Measurements from ENCODE around the gene ZNF341. TPM values are rescaled to one million over a fixed set of nuclear protein-coding genes. Genes with fewer than 3 reads are reported as not detected.

ZNF341 gene
- polyA plus RNA-seq, 1 experiment = 2.9 TPM

- H3K27me3 ChIP-seq (ENCODE audit: control insufficient read depth, insufficient read depth, low read length) = no peaks in the 10 kb centered on the region
- H3K36me3 ChIP-seq (ENCODE audit: control insufficient read depth, insufficient read depth, low read length) = no peaks in the 10 kb centered on the region
- no peak overlapping the region for H3K4me3 ChIP-seq (ENCODE audit: low read depth, low read length)
- DNase-seq (ENCODE audit: low read depth) = no peak
- CTCF ChIA-PET = interaction anchor here (1.0 kb wide), 1 partner anchor 8 kb away, joined by 3 read pairs; no protein-coding TSS in a partner anchor
- TF ChIP-seq CTCF (IDR thresholded peaks at IDR 0.05; ENCODE audit: insufficient read depth, low read depth, low read length) = no peak
- POLR2A ChIA-PET = no interaction called here
These were observed 65.2 kb downstream of the ZNF341 start for GRCh38 chr20:33796907-33797544.

GRCh38 chr20:33798444-33798843, 66.6 kb downstream of the ZNF341 start:
- CTCF ChIA-PET = no interaction called here
- no peak for TF ChIP-seq CTCF (IDR thresholded peaks at IDR 0.05; ENCODE audit: insufficient read depth, low read depth, low read length)
- no peaks in the 10 kb centered on the region for H3K27me3 ChIP-seq (ENCODE audit: control insufficient read depth, insufficient read depth, low read length)
- POLR2A ChIA-PET = no interaction called here
- H3K4me3 ChIP-seq (ENCODE audit: low read depth, low read length) = no peak overlapping the region
- no peak for DNase-seq (ENCODE audit: low read depth)
- no peaks in the 10 kb centered on the region for H3K36me3 ChIP-seq (ENCODE audit: control insufficient read depth, insufficient read depth, low read length)

- ChIA-PET POLR2A (no interaction called here), CTCF (interaction anchor here (1.2 to 2.0 kb wide), 3 partner anchors 9 to 14 kb away, joined by 4 to 11 read pairs (median 7); no protein-coding TSS in a partner anchor)
- no peak for TF ChIP-seq CTCF (IDR thresholded peaks at IDR 0.05; ENCODE audit: insufficient read depth, low read depth, low read length)
- peak; percentile 19 for DNase-seq (ENCODE audit: low read depth)
- Histone ChIP-seq H3K27me3 (ENCODE audit: control insufficient read depth, insufficient read depth, low read length) (no peaks in the 10 kb centered on the region), H3K36me3 (ENCODE audit: control insufficient read depth, insufficient read depth, low read length) (no peaks in the 10 kb centered on the region), H3K4me3 (ENCODE audit: low read depth, low read length) (no peak overlapping the region)
These were observed 72.1 kb downstream of the ZNF341 start for GRCh38 chr20:33803921-33804337.

- POLR2A ChIA-PET = no interaction called here
- Histone ChIP-seq H3K27me3 (ENCODE audit: control insufficient read depth, insufficient read depth, low read length) (no peaks in the 10 kb centered on the region), H3K36me3 (ENCODE audit: control insufficient read depth, insufficient read depth, low read length) (no peaks in the 10 kb centered on the region), H3K4me3 (ENCODE audit: low read depth, low read length) (no peak overlapping the region)
- CTCF ChIA-PET = interaction anchor here (0.6 to 1.0 kb wide), 3 partner anchors 16 to 122 kb away, joined by 3 to 4 read pairs (median 4); no protein-coding TSS in a partner anchor
- DNase-seq (ENCODE audit: low read depth) = no peak
- no peak for TF ChIP-seq CTCF (IDR thresholded peaks at IDR 0.05; ENCODE audit: insufficient read depth, low read depth, low read length)
These were observed 76.6 kb downstream of the ZNF341 start for GRCh38 chr20:33808388-33808787.

- ChIA-PET CTCF (interaction anchor here (0.6 to 1.4 kb wide), 4 partner anchors 9 to 1772 kb away, joined by 3 read pairs; no protein-coding TSS in a partner anchor), POLR2A (no interaction called here)
These were observed 78.5 kb downstream of the ZNF341 start for GRCh38 chr20:33810259-33810658.

More at GRCh38 chr20:33810259-33810658, 78.5 kb downstream of the ZNF341 start:
- no peak for TF ChIP-seq CTCF (IDR thresholded peaks at IDR 0.05; ENCODE audit: insufficient read depth, low read depth, low read length)
- Histone ChIP-seq H3K36me3 (ENCODE audit: control insufficient read depth, insufficient read depth, low read length) (no peaks in the 10 kb centered on the region), H3K27me3 (ENCODE audit: control insufficient read depth, insufficient read depth, low read length) (no peaks in the 10 kb centered on the region), H3K4me3 (ENCODE audit: low read depth, low read length) (no peak overlapping the region)
- no peak for DNase-seq (ENCODE audit: low read depth)
